ENCODE measurements around the gene FOXI1. TPM values are rescaled to one million over a fixed set of nuclear protein-coding genes. Genes with fewer than 3 reads are reported as not detected.
A peak's percentile ranks its signal among the peaks of the same experiment; 100 is the strongest.

Gene FOXI1
- total and polyA plus RNA-seq, 11 donors, result not detected

DNA sequence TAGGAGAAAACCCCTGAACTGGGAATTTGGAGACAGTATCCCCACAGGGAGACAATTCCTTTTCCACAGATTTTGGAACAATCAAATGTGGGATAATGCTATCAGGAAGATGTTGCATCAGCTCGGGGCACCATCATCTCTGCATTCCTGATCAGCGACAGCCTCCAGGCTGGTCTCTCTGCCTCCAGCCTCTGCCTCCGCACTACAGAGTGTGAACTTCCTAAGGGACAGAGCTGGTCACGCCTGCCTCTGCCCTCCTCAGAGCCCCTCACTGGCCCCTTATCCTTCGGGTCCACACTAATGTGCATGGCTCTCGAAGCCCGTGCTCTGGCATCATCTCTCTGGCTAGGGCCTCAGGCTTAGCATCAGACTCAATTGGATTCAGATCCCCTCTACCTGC, 8.6 kb downstream of the FOXI1 start:
- Histone ChIP-seq H3K4me1 (no peaks in the 10 kb centered on the region), H3K36me3 (no peaks in the 10 kb centered on the region), H3K9me3 (peaks cover 0 to 7% (median 0%) of the 10 kb centered on the region in 12 donors), H3K4me3 (no peak overlapping the region), H3K27me3 (no peaks in the 10 kb centered on the region), H3K27ac (no peak overlapping the region)
- ATAC-seq (no peak), DNase-seq (no peak)
- intact Hi-C loops (cut with DNase I), result no loop called here
- TF ChIP-seq, protein P1, sequence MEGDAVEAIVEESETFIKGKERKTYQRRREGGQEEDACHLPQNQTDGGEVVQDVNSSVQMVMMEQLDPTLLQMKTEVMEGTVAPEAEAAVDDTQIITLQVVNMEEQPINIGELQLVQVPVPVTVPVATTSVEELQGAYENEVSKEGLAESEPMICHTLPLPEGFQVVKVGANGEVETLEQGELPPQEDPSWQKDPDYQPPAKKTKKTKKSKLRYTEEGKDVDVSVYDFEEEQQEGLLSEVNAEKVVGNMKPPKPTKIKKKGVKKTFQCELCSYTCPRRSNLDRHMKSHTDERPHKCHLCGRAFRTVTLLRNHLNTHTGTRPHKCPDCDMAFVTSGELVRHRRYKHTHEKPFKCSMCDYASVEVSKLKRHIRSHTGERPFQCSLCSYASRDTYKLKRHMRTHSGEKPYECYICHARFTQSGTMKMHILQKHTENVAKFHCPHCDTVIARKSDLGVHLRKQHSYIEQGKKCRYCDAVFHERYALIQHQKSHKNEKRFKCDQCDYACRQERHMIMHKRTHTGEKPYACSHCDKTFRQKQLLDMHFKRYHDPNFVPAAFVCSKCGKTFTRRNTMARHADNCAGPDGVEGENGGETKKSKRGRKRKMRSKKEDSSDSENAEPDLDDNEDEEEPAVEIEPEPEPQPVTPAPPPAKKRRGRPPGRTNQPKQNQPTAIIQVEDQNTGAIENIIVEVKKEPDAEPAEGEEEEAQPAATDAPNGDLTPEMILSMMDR (IDR thresholded peaks at IDR 0.05), result no peak
- no peak for TF ChIP-seq POLR2A (IDR thresholded peaks at IDR 0.05)
- 77 to 88% (median 82%) methylated on average over 7 of the region's 7 CpGs for WGBS, 4 donors

- Histone ChIP-seq H3K9me3 (peaks cover 0 to 7% (median 0%) of the 10 kb centered on the region in 12 donors), H3K27ac (no peak overlapping the region), H3K36me3 (no peaks in the 10 kb centered on the region), H3K4me1 (no peaks in the 10 kb centered on the region), H3K27me3 (peaks cover 0 to 9% (median 0%) of the 10 kb centered on the region in 9 donors), H3K4me3 (no peak overlapping the region)
- TF ChIP-seq POLR2A (IDR thresholded peaks at IDR 0.05), result no peak
- TF ChIP-seq, protein P1 (IDR thresholded peaks at IDR 0.05), result no peak
- no peak for ATAC-seq
- 92 to 100% (median 94%) methylated on average over 2 of the region's 2 CpGs for WGBS, 4 donors
- intact Hi-C loops (cut with DNase I), result no loop called here
- DNase-seq, result peak in 1 of 5 donors; percentile 1
Measured at GRCh38 chr5:170115925-170116324, 10.2 kb downstream of the FOXI1 start.

DNA sequence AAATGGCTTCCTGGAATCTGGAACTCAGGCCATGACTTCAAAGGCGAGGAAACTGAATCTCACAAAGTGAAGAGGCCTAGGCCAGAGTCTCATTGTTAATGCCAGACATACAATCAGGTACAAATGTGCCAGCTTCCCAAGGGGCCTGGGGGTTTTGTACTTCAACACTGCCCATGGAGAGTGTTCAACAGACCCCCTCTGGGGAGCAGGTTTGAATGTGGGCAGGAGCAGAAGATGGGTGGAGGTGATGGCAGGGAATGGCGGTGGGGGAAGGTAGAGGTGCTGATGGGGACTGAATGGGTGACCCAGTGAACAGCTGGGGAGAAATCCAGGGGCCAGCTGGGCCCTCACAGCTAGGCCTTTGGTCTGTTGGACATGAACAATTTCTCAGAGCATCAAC, 12.0 kb downstream of the FOXI1 start:
- WGBS, 4 donors, result 93 to 100% (median 94%) methylated on average over 2 of the region's 2 CpGs

DNA sequence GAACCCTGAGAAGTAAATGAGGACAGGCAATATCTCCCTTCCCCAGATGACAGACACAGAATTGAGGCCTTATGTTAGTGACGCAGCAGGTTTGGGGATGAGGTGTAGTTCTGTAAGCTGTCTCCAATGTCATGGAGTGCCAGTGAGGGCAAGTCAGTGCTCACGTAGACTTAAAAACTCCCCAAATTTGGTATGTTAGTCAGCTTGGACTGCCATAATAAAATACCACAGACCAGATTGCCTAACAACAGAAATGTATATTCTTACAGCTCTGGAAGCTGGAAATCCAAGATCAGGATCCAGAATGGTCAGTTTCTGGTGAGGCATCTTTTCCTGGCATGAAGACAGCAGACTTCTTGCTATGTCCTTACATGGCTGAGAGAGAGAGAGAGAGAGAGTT, 14.9 kb downstream of the FOXI1 start:
- intact Hi-C loops (cut with DNase I), result no loop called here
- Histone ChIP-seq H3K4me1 (no peaks in the 10 kb centered on the region), H3K9me3 (peaks cover 0 to 6% (median under 1%) of the 10 kb centered on the region in 12 donors), H3K4me3 (no peak overlapping the region), H3K36me3 (no peaks in the 10 kb centered on the region), H3K27ac (no peak overlapping the region), H3K27me3 (peaks cover 0 to 9% (median 0%) of the 10 kb centered on the region in 9 donors)
- no peak for TF ChIP-seq POLR2A (IDR thresholded peaks at IDR 0.05)
- TF ChIP-seq, protein P1 (IDR thresholded peaks at IDR 0.05), result no peak
- 91 to 93% (median 93%) methylated on average over 2 of the region's 2 CpGs for WGBS, 4 donors
- ATAC-seq, result no peak
- no peak for DNase-seq

More for the DNA sequence above, 12.0 kb downstream of the FOXI1 start:
- no peaks in the 10 kb centered on the region for H3K36me3 ChIP-seq
- H3K9me3 ChIP-seq, result peaks cover 0 to 7% (median 0%) of the 10 kb centered on the region in 12 donors
- ATAC-seq (no peak), DNase-seq (peak in 1 of 5 donors; percentile 7)
- no peak overlapping the region for H3K4me3 ChIP-seq
- intact Hi-C loops (cut with DNase I), result no loop called here
- H3K27ac ChIP-seq, result no peak overlapping the region
- H3K4me1 ChIP-seq, result no peaks in the 10 kb centered on the region
- TF ChIP-seq POLR2A (IDR thresholded peaks at IDR 0.05), result no peak
- TF ChIP-seq, protein P1 (IDR thresholded peaks at IDR 0.05), result no peak
- peaks cover 0 to 9% (median 0%) of the 10 kb centered on the region in 9 donors for H3K27me3 ChIP-seq

Data from heart left ventricle (tissue), 16 donors.